ENCODE results near the gene ULK2.
"Not testable (repeated sequence)": the region's sequence is repeated elsewhere in the genome, so short reads cannot be mapped to it uniquely, and the experiment has no call there.

Gene ULK2

GRCh38 chr17:19868079-19868395 is 301 bp upstream of the ULK2 start:
- peak overlapping the region; percentile 29 for H3K4me3 ChIP-seq (ENCODE audit: low read depth, low read length)

GRCh38 chr17:19867079-19867328 is 732 bp downstream of the ULK2 start:
- H3K4me3 ChIP-seq (ENCODE audit: low read depth, low read length) = peak overlapping the region; percentile 62

- no peak overlapping the region for H3K4me3 ChIP-seq (ENCODE audit: low read depth, low read length)
These were observed 2.7 kb downstream of the ULK2 start for GRCh38 chr17:19865021-19865420.

- H3K4me3 ChIP-seq (ENCODE audit: low read depth, low read length) = not testable (repeated sequence)
These were observed 7.0 kb downstream of the ULK2 start for GRCh38 chr17:19860647-19861177.

- no peak overlapping the region for H3K4me3 ChIP-seq (ENCODE audit: low read depth, low read length)
These were observed 10.1 kb downstream of the ULK2 start for GRCh38 chr17:19857640-19858039.

- no peak overlapping the region for H3K4me3 ChIP-seq (ENCODE audit: low read depth, low read length)
These were observed 33.8 kb downstream of the ULK2 start for GRCh38 chr17:19833914-19834313.

GRCh38 chr17:19830061-19830460 is 37.7 kb downstream of the ULK2 start:
- no peak overlapping the region for H3K4me3 ChIP-seq (ENCODE audit: low read depth, low read length)

GRCh38 chr17:19812407-19812806 is 55.3 kb downstream of the ULK2 start:
- H3K4me3 ChIP-seq (ENCODE audit: low read depth, low read length) = no peak overlapping the region

GRCh38 chr17:19805006-19805405 is 62.7 kb downstream of the ULK2 start:
- no peak overlapping the region for H3K4me3 ChIP-seq (ENCODE audit: low read depth, low read length)

- H3K4me3 ChIP-seq (ENCODE audit: low read depth, low read length) = no peak overlapping the region
These were observed 67.2 kb downstream of the ULK2 start for GRCh38 chr17:19800571-19800970.

- H3K4me3 ChIP-seq (ENCODE audit: low read depth, low read length) = no peak overlapping the region
These were observed 67.9 kb downstream of the ULK2 start for GRCh38 chr17:19799796-19800195.

GRCh38 chr17:19796457-19796856 is 71.3 kb downstream of the ULK2 start:
- no peak overlapping the region for H3K4me3 ChIP-seq (ENCODE audit: low read depth, low read length)

GRCh38 chr17:19791918-19792550 is 75.7 kb downstream of the ULK2 start:
- H3K4me3 ChIP-seq (ENCODE audit: low read depth, low read length) = no peak overlapping the region

GRCh38 chr17:19787733-19788357 is 79.9 kb downstream of the ULK2 start:
- no peak overlapping the region for H3K4me3 ChIP-seq (ENCODE audit: low read depth, low read length)

GRCh38 chr17:19785854-19786253 is 81.9 kb downstream of the ULK2 start:
- no peak overlapping the region for H3K4me3 ChIP-seq (ENCODE audit: low read depth, low read length)

GRCh38 chr17:19781488-19782458 is 86.0 kb downstream of the ULK2 start:
- H3K4me3 ChIP-seq (ENCODE audit: low read depth, low read length) = no peak overlapping the region

GRCh38 chr17:19780846-19781245 is 86.9 kb downstream of the ULK2 start:
- no peak overlapping the region for H3K4me3 ChIP-seq (ENCODE audit: low read depth, low read length)

- H3K4me3 ChIP-seq (ENCODE audit: low read depth, low read length) = no peak overlapping the region
These were observed 94.2 kb downstream of the ULK2 start for GRCh38 chr17:19773534-19773933.

GRCh38 chr17:19771971-19772630 is 95.6 kb downstream of the ULK2 start:
- H3K4me3 ChIP-seq (ENCODE audit: low read depth, low read length) = no peak overlapping the region

- no peak overlapping the region for H3K4me3 ChIP-seq (ENCODE audit: low read depth, low read length)
These were observed 96.6 kb downstream of the ULK2 start for GRCh38 chr17:19770985-19771735.
